K562 (cell line): Measurements from ENCODE around the gene CD52. TPM values are rescaled to one million over a fixed set of nuclear protein-coding genes. Genes with fewer than 3 reads are reported as not detected.
A peak's percentile ranks its signal among the peaks of the same experiment; 100 is the strongest.

ENCODE experiments used
- BRD9 ChIP-seq: fragments of 450-650 bp; IDR thresholded peaks from 2 replicates; pipeline ENCODE4 v1.6.1; 2018; ENCODE audit warnings: low read depth; ENCODE audit not compliant: partially characterized antibody
- CBFB ChIP-seq: sonication (generic); formaldehyde crosslinking; IDR thresholded peaks from 2 replicates; pipeline ENCODE4 v1.4.0; 2020; ENCODE audit warnings: mild to moderate bottlenecking, missing genetic modification reagents
- E2F5 ChIP-seq: sonication (generic); formaldehyde crosslinking; IDR thresholded peaks from 2 replicates; pipeline ENCODE4 v1.8.0; 2022; ENCODE audit warnings: mild to moderate bottlenecking, missing genetic modification reagents
- EHMT2 ChIP-seq: fragments of 450-650 bp; IDR thresholded peaks from 2 replicates; pipeline ENCODE4 v1.6.1; 2018; ENCODE audit warnings: antibody characterized with exemption
- ETV6 ChIP-seq, 3 experiments: fragments of 150-350 bp in 1 of 3; sonication (generic) in 1 of 3; formaldehyde crosslinking in 1 of 3; IDR thresholded peaks; 2 replicates each; pipeline versions ENCODE4 v1.6.1 to v1.8.0; 2014 to 2022; ENCODE audit warnings: borderline replicate concordance in 2 of 3, low read depth in 2 of 3, antibody characterized with exemption in 1 of 3, low read length in 1 of 3, mild to moderate bottlenecking in 1 of 3, missing genetic modification reagents in 1 of 3
- FOXJ2 ChIP-seq: fragments of 200-800 bp; sonication (Bioruptor generic); IDR thresholded peaks from 2 replicates; pipeline ENCODE4 v1.6.1; 2016; ENCODE audit warnings: missing genetic modification characterization, missing compliant biosample characterization
- GATAD2B ChIP-seq: fragments of 450-650 bp; IDR thresholded peaks from 2 replicates; pipeline ENCODE4 v1.6.1; 2017; ENCODE audit warnings: mild to moderate bottlenecking, borderline replicate concordance
- MCM5 ChIP-seq: fragments of 450-650 bp; IDR thresholded peaks from 2 replicates; pipeline ENCODE4 v1.6.1; 2016; ENCODE audit warnings: low read depth
- NCOA1 ChIP-seq: fragments of 450-650 bp; IDR thresholded peaks from 2 replicates; pipeline ENCODE4 v1.6.1; 2016; ENCODE audit warnings: low read depth
- NFYB ChIP-seq: IDR thresholded peaks from 2 replicates; pipeline ENCODE4 v1.6.1; 2011; ENCODE audit warnings: mild to moderate bottlenecking, moderate library complexity; ENCODE audit not compliant: insufficient read length; ENCODE audit errors: extremely low read depth
- NR2C1 ChIP-seq, 2 experiments: fragments of 450-650 bp; IDR thresholded peaks; 2 replicates each; pipeline ENCODE4 v1.6.1; 2017; ENCODE audit warnings: mild to moderate bottlenecking in 2 of 2, antibody characterized with exemption in 1 of 2, inconsistent platforms in 1 of 2, missing compliant biosample characterization in 1 of 2, missing genetic modification characterization in 1 of 2
- NR2C2 ChIP-seq, 2 experiments: fragments of 200-800 bp in 1 of 2; sonication (Bioruptor generic) in 1 of 2; sonication (generic) in 1 of 2; formaldehyde crosslinking in 1 of 2; IDR thresholded peaks; 2 replicates each; pipeline versions ENCODE4 v1.6.1 to v1.8.0; 2016 to 2022; ENCODE audit warnings: mild to moderate bottlenecking in 1 of 2, missing compliant biosample characterization in 1 of 2, missing genetic modification characterization in 1 of 2, missing genetic modification reagents in 1 of 2
- OTX1 ChIP-seq: fragments of 450-650 bp; formaldehyde crosslinking; IDR thresholded peaks from 2 replicates; pipeline ENCODE4 v1.4.0; 2022; ENCODE audit warnings: mild to moderate bottlenecking
- TEAD4 ChIP-seq, 2 experiments: sonication (generic) in 1 of 2; formaldehyde crosslinking in 1 of 2; IDR thresholded peaks; 2 replicates each; pipeline versions ENCODE4 v1.6.1 to v1.8.0; 2012 to 2022; ENCODE audit warnings: borderline replicate concordance in 1 of 2, inconsistent platforms in 1 of 2, low read length in 1 of 2, mild to moderate bottlenecking in 1 of 2, missing genetic modification reagents in 1 of 2
- THRAP3 ChIP-seq: fragments of 450-650 bp; IDR thresholded peaks from 2 replicates; pipeline ENCODE4 v1.6.1; 2016; ENCODE audit warnings: mild to moderate bottlenecking, inconsistent platforms, borderline replicate concordance
- ZBTB2 ChIP-seq: fragments of 450-650 bp; IDR thresholded peaks from 2 replicates; pipeline ENCODE4 v1.6.1; 2016; ENCODE audit warnings: antibody characterized with exemption
- ZNF384 ChIP-seq: IDR thresholded peaks from 2 replicates; pipeline ENCODE4 v1.6.1; 2012; ENCODE audit warnings: low read depth, low read length, improper control_type of control experiment
- ZNF512 ChIP-seq: IDR thresholded peaks from 2 replicates; pipeline ENCODE4 v1.6.1; 2016; ENCODE audit warnings: missing genetic modification characterization, missing compliant biosample characterization
- ZNF586 ChIP-seq: fragments of 450-650 bp; formaldehyde crosslinking; conservative IDR thresholded peaks from 2 replicates; pipeline ENCODE4 v1.4.0; 2020; ENCODE audit warnings: mild to moderate bottlenecking, moderate library complexity
- polyA plus RNA-seq, 8 experiments: library from polyadenylated mRNA; depleted of rRNA in 4 of 8; stranded (reverse) in 5 of 8; unstranded in 3 of 8; fragments of >200 nt; fragmentation: Nextera tagmentation in 2 of 8; fragmentation: Illumina TruSeq in 1 of 8; extraction: Ambion mirVana in 2 of 8; extraction: Trizol in 1 of 8; gene quantifications; 2 replicates each; pipeline versions ENCODE4 v1.2.1 to v1.2.3, GENCODE V29; 2011 to 2014; ENCODE audit warnings: inconsistent platforms in 1 of 8, missing spikeins in 1 of 8
- total RNA-seq, 7 experiments: library from RNA; depleted of rRNA in 6 of 7; stranded (reverse); fragments of >200 nt in 6 of 7; fragmentation: Illumina TruSeq in 2 of 7; extraction: Trizol in 2 of 7; gene quantifications; 2 replicates each; pipeline versions ENCODE4 v1.2.1 to v1.2.3, GENCODE V29; 2011 to 2021; ENCODE audit warnings: low replicate concordance in 1 of 7

CD52 gene
- total and polyA plus RNA-seq, 9 of the 15 experiments (the other 6 are each of a cell fraction or from before 2014, with no cell fraction given): 34.9 to 488 (median 173) TPM

GRCh38 chr1:26335774-26336476, 18.2 kb downstream of the CD52 start (continued):
- TF ChIP-seq TEAD4 (IDR thresholded peaks at IDR 0.05; ENCODE audit: low read length) (no peak), TEAD4 (CRISPR knock-in tag; IDR thresholded peaks at IDR 0.05; ENCODE audit: borderline replicate concordance) (no peak), ETV6 (IDR thresholded peaks at IDR 0.05; ENCODE audit: borderline replicate concordance in 1 of 2, low read depth in 2 of 2, low read length in 1 of 2) (0 out of 4 replicates have a peak, but pooled peaks of 1 of the 2 experiments have one; percentile 16), ETV6 (CRISPR knock-in tag; IDR thresholded peaks at IDR 0.05; ENCODE audit: borderline replicate concordance) (no peak), FOXJ2 (no peak), NR2C2 (CRISPR knock-in tag; IDR thresholded peaks at IDR 0.05) (no peak), NR2C2 (tag; IDR thresholded peaks at IDR 0.05) (no peak), MCM5 (no peak), BRD9 (no peak), GATAD2B (no peak), EHMT2 (no peak), ZNF586 (CRISPR knock-in tag) (no peak), ZBTB2 (0 out of 2 replicates have a peak, but pooled peaks have one; percentile 22), ZNF384 (no peak), NCOA1 (no peak), NR2C1 (IDR thresholded peaks at IDR 0.05) (no peak), NR2C1 (tag; IDR thresholded peaks at IDR 0.05) (no peak), CBFB (CRISPR knock-in tag) (no peak), E2F5 (no peak), ZNF512 (tag) (no peak), OTX1 (CRISPR knock-in tag) (no peak), NFYB (no peak), THRAP3 (no peak)
